ENCODE measurements around the gene AP3B1. TPM values are rescaled to one million over a fixed set of nuclear protein-coding genes. Genes with fewer than 3 reads are reported as not detected.

AP3B1 gene
- total and polyA plus RNA-seq, 2 experiments from 2014 or later: 32.1 to 46.3 TPM

DNA sequence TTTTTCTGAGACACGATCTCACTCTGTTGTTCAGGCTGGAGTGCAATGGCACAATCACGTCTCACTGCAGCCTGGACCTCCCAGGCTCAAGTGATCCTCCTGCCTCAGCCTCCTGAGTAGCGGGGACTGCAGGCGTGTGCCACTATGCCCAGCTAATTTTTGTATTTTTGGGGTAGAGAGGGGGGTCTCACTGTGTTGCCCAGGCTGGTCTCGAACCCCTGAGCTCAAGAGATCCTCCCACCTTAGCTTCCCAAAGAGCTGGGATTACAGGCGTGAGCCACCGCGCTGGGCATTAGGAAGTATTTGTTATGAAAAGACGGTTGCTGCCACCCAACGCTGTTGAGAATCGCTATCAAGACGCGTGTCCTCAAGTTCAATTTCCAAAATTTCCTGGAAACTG lies 337.4 kb downstream of the AP3B1 start (continued):
- TF ChIP-seq, protein P1, sequence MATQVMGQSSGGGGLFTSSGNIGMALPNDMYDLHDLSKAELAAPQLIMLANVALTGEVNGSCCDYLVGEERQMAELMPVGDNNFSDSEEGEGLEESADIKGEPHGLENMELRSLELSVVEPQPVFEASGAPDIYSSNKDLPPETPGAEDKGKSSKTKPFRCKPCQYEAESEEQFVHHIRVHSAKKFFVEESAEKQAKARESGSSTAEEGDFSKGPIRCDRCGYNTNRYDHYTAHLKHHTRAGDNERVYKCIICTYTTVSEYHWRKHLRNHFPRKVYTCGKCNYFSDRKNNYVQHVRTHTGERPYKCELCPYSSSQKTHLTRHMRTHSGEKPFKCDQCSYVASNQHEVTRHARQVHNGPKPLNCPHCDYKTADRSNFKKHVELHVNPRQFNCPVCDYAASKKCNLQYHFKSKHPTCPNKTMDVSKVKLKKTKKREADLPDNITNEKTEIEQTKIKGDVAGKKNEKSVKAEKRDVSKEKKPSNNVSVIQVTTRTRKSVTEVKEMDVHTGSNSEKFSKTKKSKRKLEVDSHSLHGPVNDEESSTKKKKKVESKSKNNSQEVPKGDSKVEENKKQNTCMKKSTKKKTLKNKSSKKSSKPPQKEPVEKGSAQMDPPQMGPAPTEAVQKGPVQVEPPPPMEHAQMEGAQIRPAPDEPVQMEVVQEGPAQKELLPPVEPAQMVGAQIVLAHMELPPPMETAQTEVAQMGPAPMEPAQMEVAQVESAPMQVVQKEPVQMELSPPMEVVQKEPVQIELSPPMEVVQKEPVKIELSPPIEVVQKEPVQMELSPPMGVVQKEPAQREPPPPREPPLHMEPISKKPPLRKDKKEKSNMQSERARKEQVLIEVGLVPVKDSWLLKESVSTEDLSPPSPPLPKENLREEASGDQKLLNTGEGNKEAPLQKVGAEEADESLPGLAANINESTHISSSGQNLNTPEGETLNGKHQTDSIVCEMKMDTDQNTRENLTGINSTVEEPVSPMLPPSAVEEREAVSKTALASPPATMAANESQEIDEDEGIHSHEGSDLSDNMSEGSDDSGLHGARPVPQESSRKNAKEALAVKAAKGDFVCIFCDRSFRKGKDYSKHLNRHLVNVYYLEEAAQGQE (IDR thresholded peaks at IDR 0.05; ENCODE audit: unreplicated experiment): no peak
- TF ChIP-seq CREB1 (CRISPR knock-in tag; IDR thresholded peaks at IDR 0.05; ENCODE audit: low read depth) (no peak), STAT1 (IDR thresholded peaks at IDR 0.05; ENCODE audit: unreplicated experiment) (no peak), NANOG (IDR thresholded peaks at IDR 0.05; ENCODE audit: borderline replicate concordance) (no peak)
- TF ChIP-seq, protein P2, sequence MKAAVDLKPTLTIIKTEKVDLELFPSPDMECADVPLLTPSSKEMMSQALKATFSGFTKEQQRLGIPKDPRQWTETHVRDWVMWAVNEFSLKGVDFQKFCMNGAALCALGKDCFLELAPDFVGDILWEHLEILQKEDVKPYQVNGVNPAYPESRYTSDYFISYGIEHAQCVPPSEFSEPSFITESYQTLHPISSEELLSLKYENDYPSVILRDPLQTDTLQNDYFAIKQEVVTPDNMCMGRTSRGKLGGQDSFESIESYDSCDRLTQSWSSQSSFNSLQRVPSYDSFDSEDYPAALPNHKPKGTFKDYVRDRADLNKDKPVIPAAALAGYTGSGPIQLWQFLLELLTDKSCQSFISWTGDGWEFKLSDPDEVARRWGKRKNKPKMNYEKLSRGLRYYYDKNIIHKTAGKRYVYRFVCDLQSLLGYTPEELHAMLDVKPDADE (IDR thresholded peaks at IDR 0.05): no peak

DNA sequence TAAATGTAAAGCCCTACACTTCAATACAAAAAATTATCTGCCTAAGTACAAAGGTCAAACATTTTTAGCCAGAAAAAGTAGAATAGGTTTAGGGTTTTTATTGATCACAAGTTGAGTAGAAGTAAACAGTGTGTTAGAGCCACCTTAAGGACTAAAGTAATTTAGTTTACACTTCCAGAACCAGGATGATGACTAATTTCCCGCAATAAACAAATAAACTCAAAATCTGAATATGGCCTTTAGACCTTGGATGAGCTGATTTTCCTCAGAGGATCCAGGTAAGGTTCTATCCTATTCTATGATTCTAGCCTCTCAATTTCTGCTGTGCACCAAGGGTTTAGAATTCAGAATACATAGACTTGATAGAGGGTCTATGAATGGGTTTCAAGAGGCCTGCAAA lies 338.9 kb downstream of the AP3B1 start:
- Mint-ChIP-seq H3K27me3 (ENCODE audit: insufficient read depth, low read depth, poor library complexity) (peaks cover 61% of the 10 kb centered on the region), H3K4me1 (peaks cover 26% of the 10 kb centered on the region), H3K9me3 (no peaks in the 10 kb centered on the region), H3K36me3 (ENCODE audit: low read depth) (no peaks in the 10 kb centered on the region; the same call in 2 of the 3 replicates), H3K4me3 (no peak overlapping the region), H3K27ac (no peak overlapping the region)
- Histone ChIP-seq H3K36me3 (ENCODE audit: insufficient read depth) (no peaks in the 10 kb centered on the region), H3K79me2 (replicated peaks; ENCODE audit: insufficient read depth) (no peaks in the 10 kb centered on the region), H3F3A (replicated peaks; ENCODE audit: low read depth) (no peaks in the 10 kb centered on the region), H3K4me1 (ENCODE audit: insufficient read depth) (peaks cover 18% of the 10 kb centered on the region), H3K27ac (ENCODE audit: low read depth) (no peak overlapping the region), H2AFZ (no peak overlapping the region), H3K9me2 (ENCODE audit: insufficient read depth) (no peaks in the 10 kb centered on the region), H3K4me2 (no peak overlapping the region), H3K27me3 (ENCODE audit: insufficient read depth) (peaks cover 74% of the 10 kb centered on the region), H3K4me3 (no peak overlapping the region), H4K20me1 (replicated peaks; ENCODE audit: insufficient read depth) (no peaks in the 10 kb centered on the region)
- no peak for DNase-seq (ENCODE audit: low spot score)
- ATAC-seq: no peak
- TF ChIP-seq EZH2phosphoT487 (IDR thresholded peaks at IDR 0.05; ENCODE audit: unreplicated experiment) (no peak), ZNF114 (CRISPR knock-in tag; IDR thresholded peaks at IDR 0.05) (no peak), STAT1 (IDR thresholded peaks at IDR 0.05; ENCODE audit: unreplicated experiment) (no peak), POLR2AphosphoS5 (IDR thresholded peaks at IDR 0.05; ENCODE audit: low read depth) (no peak), ZNF331 (CRISPR knock-in tag; IDR thresholded peaks at IDR 0.05; ENCODE audit: low read depth) (no peak), JUNB (IDR thresholded peaks at IDR 0.05; ENCODE audit: unreplicated experiment) (no peak), NANOG (IDR thresholded peaks at IDR 0.05; ENCODE audit: borderline replicate concordance) (no peak)
- TF ChIP-seq, protein P3, sequence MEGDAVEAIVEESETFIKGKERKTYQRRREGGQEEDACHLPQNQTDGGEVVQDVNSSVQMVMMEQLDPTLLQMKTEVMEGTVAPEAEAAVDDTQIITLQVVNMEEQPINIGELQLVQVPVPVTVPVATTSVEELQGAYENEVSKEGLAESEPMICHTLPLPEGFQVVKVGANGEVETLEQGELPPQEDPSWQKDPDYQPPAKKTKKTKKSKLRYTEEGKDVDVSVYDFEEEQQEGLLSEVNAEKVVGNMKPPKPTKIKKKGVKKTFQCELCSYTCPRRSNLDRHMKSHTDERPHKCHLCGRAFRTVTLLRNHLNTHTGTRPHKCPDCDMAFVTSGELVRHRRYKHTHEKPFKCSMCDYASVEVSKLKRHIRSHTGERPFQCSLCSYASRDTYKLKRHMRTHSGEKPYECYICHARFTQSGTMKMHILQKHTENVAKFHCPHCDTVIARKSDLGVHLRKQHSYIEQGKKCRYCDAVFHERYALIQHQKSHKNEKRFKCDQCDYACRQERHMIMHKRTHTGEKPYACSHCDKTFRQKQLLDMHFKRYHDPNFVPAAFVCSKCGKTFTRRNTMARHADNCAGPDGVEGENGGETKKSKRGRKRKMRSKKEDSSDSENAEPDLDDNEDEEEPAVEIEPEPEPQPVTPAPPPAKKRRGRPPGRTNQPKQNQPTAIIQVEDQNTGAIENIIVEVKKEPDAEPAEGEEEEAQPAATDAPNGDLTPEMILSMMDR (conservative IDR thresholded peaks at IDR 0.05; ENCODE audit: low read depth in 2 of 2): no peak
- TF ChIP-seq, protein P1 (IDR thresholded peaks at IDR 0.05; ENCODE audit: unreplicated experiment): no peak
- TF ChIP-seq, protein P2 (IDR thresholded peaks at IDR 0.05): no peak

Data from GM23338 (cell line).